ENCODE measurements around the gene TMPRSS11D.

The TMPRSS11D gene

DNA sequence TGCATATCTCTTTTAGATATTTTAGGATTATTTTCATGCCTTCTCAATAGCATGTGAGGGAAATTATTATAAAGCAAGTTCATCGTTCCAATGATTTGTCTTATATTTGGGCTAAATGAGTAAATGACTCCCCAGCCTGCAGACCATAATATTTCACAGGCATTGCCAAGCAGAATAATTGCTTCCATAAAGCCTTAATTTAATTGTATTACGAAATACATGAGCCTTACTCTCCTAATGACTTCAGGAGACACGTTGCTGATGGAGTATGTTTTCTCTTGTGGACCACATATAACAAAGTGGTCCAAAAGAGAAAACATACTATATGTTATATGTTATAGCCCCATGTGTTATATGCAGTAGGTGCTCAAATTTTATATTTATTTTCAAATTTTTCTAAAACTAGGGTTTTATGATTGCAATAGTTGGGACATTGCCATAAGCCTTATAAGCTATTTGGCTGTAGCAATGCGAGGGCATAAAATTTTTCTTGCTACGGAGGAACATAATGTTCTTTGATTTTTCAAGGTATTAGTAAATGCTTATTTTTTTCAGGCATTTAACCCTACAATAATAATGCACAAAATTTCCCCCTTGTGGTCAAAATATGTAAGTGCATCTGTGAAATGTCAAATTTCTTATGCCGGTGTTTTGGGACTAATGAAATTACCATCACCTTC lies 26.2 kb upstream of the TMPRSS11D start (continued):
- TF ChIP-seq, protein P1, sequence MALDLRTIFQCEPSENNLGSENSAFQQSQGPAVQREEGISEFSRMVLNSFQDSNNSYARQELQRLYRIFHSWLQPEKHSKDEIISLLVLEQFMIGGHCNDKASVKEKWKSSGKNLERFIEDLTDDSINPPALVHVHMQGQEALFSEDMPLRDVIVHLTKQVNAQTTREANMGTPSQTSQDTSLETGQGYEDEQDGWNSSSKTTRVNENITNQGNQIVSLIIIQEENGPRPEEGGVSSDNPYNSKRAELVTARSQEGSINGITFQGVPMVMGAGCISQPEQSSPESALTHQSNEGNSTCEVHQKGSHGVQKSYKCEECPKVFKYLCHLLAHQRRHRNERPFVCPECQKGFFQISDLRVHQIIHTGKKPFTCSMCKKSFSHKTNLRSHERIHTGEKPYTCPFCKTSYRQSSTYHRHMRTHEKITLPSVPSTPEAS (tag by site-specific recombination; IDR thresholded peaks at IDR 0.05) = no peak
- no peak for TF ChIP-seq ZSCAN16 (tag by site-specific recombination; IDR thresholded peaks at IDR 0.05)
- TF ChIP-seq ZNF362 (tag by site-specific recombination; IDR thresholded peaks at IDR 0.05) = no peak
- TF ChIP-seq ZFP69B (tag by site-specific recombination; IDR thresholded peaks at IDR 0.05) = no peak
- TF ChIP-seq ZNF664 (tag by site-specific recombination; IDR thresholded peaks at IDR 0.05) = 0 out of 2 replicates have a peak, but pooled peaks have one; percentile 44

DNA sequence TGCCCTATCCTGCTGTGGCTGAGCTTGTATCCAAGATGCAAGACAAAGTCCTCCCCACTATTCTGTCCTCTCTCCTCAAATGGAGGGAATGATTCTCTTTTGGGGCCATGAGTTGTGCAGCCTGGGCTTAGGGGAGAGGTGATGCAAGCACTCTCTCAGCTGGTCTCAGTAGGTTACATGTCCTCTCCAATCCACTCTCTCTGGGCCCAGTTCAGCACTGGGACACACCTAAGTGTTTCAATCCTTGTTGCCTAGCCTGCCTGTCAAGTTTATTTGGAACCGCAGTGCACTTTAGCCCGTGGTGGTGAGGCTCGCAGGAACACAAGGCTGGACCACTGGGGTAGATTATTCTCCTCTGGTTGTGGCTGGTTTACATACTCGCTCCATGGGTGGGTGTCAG lies 23.8 kb upstream of the TMPRSS11D start:
- no peaks in the 10 kb centered on the region for H3K36me3 ChIP-seq (ENCODE audit: control insufficient read depth in 2 of 2, insufficient read depth in 1 of 2, low read length in 2 of 2)
- CTCF ChIA-PET = interaction anchor here (0.5 kb wide), 1 partner anchor 17 kb away, joined by 4 read pairs; no protein-coding TSS in a partner anchor
- H3K4me3 ChIP-seq (ENCODE audit: low read depth, low read length) = no peak overlapping the region
- POLR2A ChIA-PET = no interaction called here
- H3K27ac ChIP-seq (ENCODE audit: extremely low read depth, low read depth, low read length) = no peak overlapping the region
- no peaks in the 10 kb centered on the region for H3K9me3 ChIP-seq (ENCODE audit: control insufficient read depth, insufficient read depth, low read depth, low read length)
- TF ChIP-seq EGR2 (tag by site-specific recombination; IDR thresholded peaks at IDR 0.05; ENCODE audit: low read depth) = no peak
- TF ChIP-seq ZBTB7A (tag by site-specific recombination; IDR thresholded peaks at IDR 0.05; ENCODE audit: low read depth) = no peak
- no peak for TF ChIP-seq ZNF585B (tag by site-specific recombination; IDR thresholded peaks at IDR 0.05)
- TF ChIP-seq, protein P2, sequence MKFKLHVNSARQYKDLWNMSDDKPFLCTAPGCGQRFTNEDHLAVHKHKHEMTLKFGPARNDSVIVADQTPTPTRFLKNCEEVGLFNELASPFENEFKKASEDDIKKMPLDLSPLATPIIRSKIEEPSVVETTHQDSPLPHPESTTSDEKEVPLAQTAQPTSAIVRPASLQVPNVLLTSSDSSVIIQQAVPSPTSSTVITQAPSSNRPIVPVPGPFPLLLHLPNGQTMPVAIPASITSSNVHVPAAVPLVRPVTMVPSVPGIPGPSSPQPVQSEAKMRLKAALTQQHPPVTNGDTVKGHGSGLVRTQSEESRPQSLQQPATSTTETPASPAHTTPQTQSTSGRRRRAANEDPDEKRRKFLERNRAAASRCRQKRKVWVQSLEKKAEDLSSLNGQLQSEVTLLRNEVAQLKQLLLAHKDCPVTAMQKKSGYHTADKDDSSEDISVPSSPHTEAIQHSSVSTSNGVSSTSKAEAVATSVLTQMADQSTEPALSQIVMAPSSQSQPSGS (tag by site-specific recombination; IDR thresholded peaks at IDR 0.05; ENCODE audit: low read depth) = no peak
- no peak for TF ChIP-seq ZNF529 (tag by site-specific recombination; IDR thresholded peaks at IDR 0.05; ENCODE audit: insufficient replicate concordance)
- TF ChIP-seq GLIS1 (tag by site-specific recombination; IDR thresholded peaks at IDR 0.05) = no peak
- TF ChIP-seq WT1 (tag by site-specific recombination; IDR thresholded peaks at IDR 0.05) = no peak
- TF ChIP-seq ZBTB17 (tag by site-specific recombination; IDR thresholded peaks at IDR 0.05) = no peak
- no peak for TF ChIP-seq ZNF792 (tag by site-specific recombination; IDR thresholded peaks at IDR 0.05)
- no peak for TF ChIP-seq ZNF354C (tag by site-specific recombination; IDR thresholded peaks at IDR 0.05; ENCODE audit: borderline replicate concordance, low read depth)
- TF ChIP-seq GLIS2 (tag by site-specific recombination; IDR thresholded peaks at IDR 0.05) = no peak
- no peaks in the 10 kb centered on the region for H3K4me1 ChIP-seq (ENCODE audit: control insufficient read depth, insufficient read depth, low read length)

DNA sequence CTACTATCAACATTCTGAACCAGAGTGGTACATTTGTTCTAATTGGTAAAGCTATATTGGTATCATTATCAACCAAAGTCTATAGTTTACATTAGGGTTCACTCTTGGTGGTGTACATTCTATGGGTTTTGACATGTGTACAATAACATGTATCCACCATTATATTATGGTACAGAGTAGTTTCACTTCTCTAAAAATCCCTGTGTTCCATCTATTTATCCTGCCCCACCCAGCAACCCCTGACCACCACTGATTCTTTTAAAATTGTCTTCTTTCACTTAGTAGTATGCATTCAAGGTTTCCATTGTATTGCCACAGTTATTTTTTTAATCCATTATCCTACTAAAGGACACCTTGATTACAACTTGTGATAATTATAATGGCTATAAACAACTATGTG lies 15.3 kb upstream of the TMPRSS11D start:
- POLR2A ChIA-PET = no interaction called here
- no peak overlapping the region for H3K4me3 ChIP-seq (ENCODE audit: low read depth, low read length)
- no peaks in the 10 kb centered on the region for H3K9me3 ChIP-seq (ENCODE audit: control insufficient read depth, insufficient read depth, low read depth, low read length)
- CTCF ChIA-PET = no interaction called here
- no peaks in the 10 kb centered on the region for H3K4me1 ChIP-seq (ENCODE audit: control insufficient read depth, insufficient read depth, low read length)
- no peak overlapping the region for H3K27ac ChIP-seq (ENCODE audit: extremely low read depth, low read depth, low read length)
- H3K36me3 ChIP-seq (ENCODE audit: control insufficient read depth in 2 of 2, insufficient read depth in 1 of 2, low read length in 2 of 2) = no peaks in the 10 kb centered on the region
- no peak for TF ChIP-seq ZNF133 (tag by site-specific recombination; IDR thresholded peaks at IDR 0.05)
- TF ChIP-seq OSR2 (tag by site-specific recombination; IDR thresholded peaks at IDR 0.05) = no peak
- TF ChIP-seq SP2 (tag by site-specific recombination; IDR thresholded peaks at IDR 0.05) = no peak
- TF ChIP-seq ZNF704 (tag by site-specific recombination; IDR thresholded peaks at IDR 0.05) = no peak
- no peak for TF ChIP-seq OVOL3 (tag by site-specific recombination; IDR thresholded peaks at IDR 0.05)
- no peak for TF ChIP-seq ZNF510 (tag by site-specific recombination; IDR thresholded peaks at IDR 0.05; ENCODE audit: insufficient replicate concordance)
- TF ChIP-seq ZNF155 (tag by site-specific recombination; IDR thresholded peaks at IDR 0.05) = no peak
- no peak for TF ChIP-seq YY2 (tag by site-specific recombination; IDR thresholded peaks at IDR 0.05)

Data from HEK293 (cell line).